Stimulated activated CD4-positive, alpha-beta T cell treated with anti-CD3 and anti-CD28 coated beads, Interleukin-4, amount 100 ng/mL, for 4 hours (primary cell): ENCODE results near the gene LMOD1.
A peak's percentile ranks its signal among the peaks of the same experiment; 100 is the strongest.
"Not testable (repeated sequence)": the region's sequence is repeated elsewhere in the genome, so short reads cannot be mapped to it uniquely, and the experiment has no call there.

Source experiments
- DNase-seq, 2 experiments: peaks; one replicate each; pipeline ENCODE4 v3.0.0-alpha.2; 2020

LMOD1 gene

GRCh38 chr1:201946224-201946908, at the start of gene LMOD1:
LMOD1 (minus strand) TSS chr1:201946548; CDS start chr1:201946340, 208 bp downstream.
- DNase-seq, result no peak

GRCh38 chr1:201990427-201990826, 44.1 kb upstream of the LMOD1 start:
- DNase-seq, result no peak

GRCh38 chr1:201989354-201990128, 43.2 kb upstream of the LMOD1 start:
- no peak for DNase-seq

GRCh38 chr1:201988601-201989000, 42.3 kb upstream of the LMOD1 start:
- DNase-seq, result no peak

GRCh38 chr1:201985355-201985754, 39.0 kb upstream of the LMOD1 start:
- no peak for DNase-seq

- no peak for DNase-seq
Observed at GRCh38 chr1:201984446-201984845, 38.1 kb upstream of the LMOD1 start.

- DNase-seq, result no peak
Observed at GRCh38 chr1:201983380-201983805, 37.0 kb upstream of the LMOD1 start.

- peak; percentile 37 to 51 for DNase-seq
Observed at GRCh38 chr1:201982623-201983379, 36.5 kb upstream of the LMOD1 start, which contains the start of gene RNPEP. RNPEP (plus strand) TSS chr1:201982648; CDS start chr1:201982667, 19 bp downstream.

- peak; percentile 60 to 70 for DNase-seq
Observed at GRCh38 chr1:201982082-201982622, 35.8 kb upstream of the LMOD1 start.

GRCh38 chr1:201970334-201971159, 24.2 kb upstream of the LMOD1 start:
- no peak for DNase-seq

- DNase-seq, result no peak
Observed at GRCh38 chr1:201968202-201968925, 22.0 kb upstream of the LMOD1 start.

GRCh38 chr1:201966171-201966570, 19.8 kb upstream of the LMOD1 start:
- no peak for DNase-seq

- no peak for DNase-seq
Observed at GRCh38 chr1:201964261-201964660, 17.9 kb upstream of the LMOD1 start.

GRCh38 chr1:201962382-201962781, 16.0 kb upstream of the LMOD1 start:
- DNase-seq, result not testable (repeated sequence)

GRCh38 chr1:201958348-201958747, 12.0 kb upstream of the LMOD1 start:
- DNase-seq, result no peak

- no peak for DNase-seq
Observed at GRCh38 chr1:201955729-201956143, 9.4 kb upstream of the LMOD1 start.

- DNase-seq, result peak; percentile 87 to 92
Observed at GRCh38 chr1:201955009-201955728, 8.8 kb upstream of the LMOD1 start, which contains the start of gene TIMM17A. TIMM17A (plus strand) TSS chr1:201955503; CDS start chr1:201955527, 24 bp downstream.

- peak in 1 of 2 experiments; percentile 13 for DNase-seq
Observed at GRCh38 chr1:201954263-201955008, 8.1 kb upstream of the LMOD1 start.

GRCh38 chr1:201949491-201949890, 3.1 kb upstream of the LMOD1 start:
- DNase-seq, result no peak

GRCh38 chr1:201947697-201948008, 1.3 kb upstream of the LMOD1 start:
- no peak for DNase-seq
